DOHH2 (cell line): ENCODE results near the gene CLK2.

Experiments used
- EZH2phosphoT487 ChIP-seq: fragments of 200-600 bp; sonication (generic); IDR thresholded peaks from 2 replicates; pipeline ENCODE4 v1.6.1; 2017; ENCODE audit warnings: borderline replicate concordance, mild to moderate bottlenecking, antibody characterized with exemption, low read length, moderate library complexity, mixed read lengths
- TF ChIP-seq, protein P1 (sequence below): fragments of 200-600 bp; sonication (generic); IDR thresholded peaks from one replicate; pipeline ENCODE4 v1.5.1; 2014; ENCODE audit warnings: antibody characterized with exemption, mild to moderate bottlenecking, low read depth, low read length; ENCODE audit not compliant: poor library complexity, severe bottlenecking

DNA sequence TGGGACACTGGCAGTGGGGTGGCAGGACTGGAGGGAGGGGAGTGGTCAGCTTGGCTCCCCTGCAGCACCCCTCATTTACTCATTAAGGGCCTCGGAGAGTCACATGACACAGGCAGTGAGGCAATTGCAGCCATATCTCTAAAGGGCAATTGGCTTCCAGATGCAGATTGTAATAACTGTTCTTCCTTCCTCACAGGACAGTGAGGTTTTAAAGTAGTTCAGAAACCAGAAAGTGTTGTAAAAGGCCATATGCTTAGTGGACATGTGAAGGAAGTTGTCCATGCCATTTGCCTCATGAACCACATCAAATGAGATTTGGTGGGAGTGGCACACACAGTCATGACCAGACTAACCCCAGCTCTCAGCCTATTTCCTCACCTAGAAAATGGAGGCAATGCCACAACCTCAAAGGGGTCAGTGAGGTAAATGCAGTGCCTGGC lies 53.7 kb downstream of the CLK2 start:
- TF ChIP-seq, protein P1, sequence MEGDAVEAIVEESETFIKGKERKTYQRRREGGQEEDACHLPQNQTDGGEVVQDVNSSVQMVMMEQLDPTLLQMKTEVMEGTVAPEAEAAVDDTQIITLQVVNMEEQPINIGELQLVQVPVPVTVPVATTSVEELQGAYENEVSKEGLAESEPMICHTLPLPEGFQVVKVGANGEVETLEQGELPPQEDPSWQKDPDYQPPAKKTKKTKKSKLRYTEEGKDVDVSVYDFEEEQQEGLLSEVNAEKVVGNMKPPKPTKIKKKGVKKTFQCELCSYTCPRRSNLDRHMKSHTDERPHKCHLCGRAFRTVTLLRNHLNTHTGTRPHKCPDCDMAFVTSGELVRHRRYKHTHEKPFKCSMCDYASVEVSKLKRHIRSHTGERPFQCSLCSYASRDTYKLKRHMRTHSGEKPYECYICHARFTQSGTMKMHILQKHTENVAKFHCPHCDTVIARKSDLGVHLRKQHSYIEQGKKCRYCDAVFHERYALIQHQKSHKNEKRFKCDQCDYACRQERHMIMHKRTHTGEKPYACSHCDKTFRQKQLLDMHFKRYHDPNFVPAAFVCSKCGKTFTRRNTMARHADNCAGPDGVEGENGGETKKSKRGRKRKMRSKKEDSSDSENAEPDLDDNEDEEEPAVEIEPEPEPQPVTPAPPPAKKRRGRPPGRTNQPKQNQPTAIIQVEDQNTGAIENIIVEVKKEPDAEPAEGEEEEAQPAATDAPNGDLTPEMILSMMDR: no peak
- TF ChIP-seq EZH2phosphoT487: no peak
